NT2/D1 (cell line): ENCODE measurements around the gene CFAP20DC.

Source experiments
- DNase-seq: peaks from one replicate; pipeline ENCODE4 v3.0.0-alpha.2; 2011; ENCODE audit warnings: low read depth, low spot score
- H3K27me3 ChIP-seq: 2 replicates; pipeline ENCODE4 v1.6.0; 2011; ENCODE audit warnings: mild to moderate bottlenecking; ENCODE audit not compliant: insufficient read length, insufficient read depth
- H3K36me3 ChIP-seq: 2 replicates; pipeline ENCODE4 v1.6.1; 2011; ENCODE audit warnings: mild to moderate bottlenecking, low read length, mixed read lengths; ENCODE audit not compliant: insufficient read depth, insufficient read length
- H3K4me1 ChIP-seq: 2 replicates; pipeline ENCODE4 v1.5.1; 2011; ENCODE audit not compliant: insufficient read depth, insufficient read length
- H3K4me3 ChIP-seq: 2 replicates; pipeline ENCODE4 v1.5.1; 2011; ENCODE audit warnings: low read depth; ENCODE audit not compliant: insufficient read length
- H3K9ac ChIP-seq: 2 replicates; pipeline ENCODE4 v1.6.0; 2011; ENCODE audit warnings: low read depth; ENCODE audit not compliant: insufficient read length
- H3K9me3 ChIP-seq: 2 replicates; pipeline ENCODE4 v1.5.1; 2011; ENCODE audit warnings: mild to moderate bottlenecking, low read length; ENCODE audit not compliant: insufficient read depth
- SUZ12 ChIP-seq: IDR thresholded peaks from 2 replicates; pipeline ENCODE4 v1.6.1; 2011; ENCODE audit not compliant: insufficient read length, insufficient read depth; ENCODE audit errors: extremely low read depth
- YY1 ChIP-seq: IDR thresholded peaks from 2 replicates; pipeline ENCODE4 v1.6.1; 2011; ENCODE audit not compliant: insufficient read length, insufficient read depth
- ZNF274 ChIP-seq: IDR thresholded peaks from 2 replicates; pipeline ENCODE4 v1.6.1; 2011; ENCODE audit warnings: mild to moderate bottlenecking, low read depth, low read length

Gene CFAP20DC

GRCh38 chr3:59082106-59082505, 32.3 kb upstream of the CFAP20DC start:
- no peak overlapping the region for H3K4me3 ChIP-seq
- TF ChIP-seq ZNF274 (no peak), SUZ12 (no peak), YY1 (no peak)

GRCh38 chr3:59081071-59081470, 31.2 kb upstream of the CFAP20DC start:
- TF ChIP-seq YY1 (no peak), ZNF274 (no peak), SUZ12 (no peak)
- no peaks in the 10 kb centered on the region for H3K36me3 ChIP-seq
- no peaks in the 10 kb centered on the region for H3K9me3 ChIP-seq
- no peaks in the 10 kb centered on the region for H3K27me3 ChIP-seq
- no peaks in the 10 kb centered on the region for H3K4me1 ChIP-seq
- H3K4me3 ChIP-seq = no peak overlapping the region
- DNase-seq = no peak
- H3K9ac ChIP-seq = no peak overlapping the region

More at GRCh38 chr3:59082106-59082505, 32.3 kb upstream of the CFAP20DC start:
- no peaks in the 10 kb centered on the region for H3K36me3 ChIP-seq
- no peak for DNase-seq
- H3K9ac ChIP-seq = no peak overlapping the region
- H3K27me3 ChIP-seq = no peaks in the 10 kb centered on the region
- no peaks in the 10 kb centered on the region for H3K9me3 ChIP-seq
- H3K4me1 ChIP-seq = no peaks in the 10 kb centered on the region

- H3K9me3 ChIP-seq = no peaks in the 10 kb centered on the region
- H3K36me3 ChIP-seq = no peaks in the 10 kb centered on the region
- TF ChIP-seq SUZ12 = no peak
- TF ChIP-seq ZNF274 = no peak
- no peak for TF ChIP-seq YY1
- H3K4me3 ChIP-seq = no peak overlapping the region
- no peaks in the 10 kb centered on the region for H3K27me3 ChIP-seq
- no peaks in the 10 kb centered on the region for H3K4me1 ChIP-seq
- no peak overlapping the region for H3K9ac ChIP-seq
- no peak for DNase-seq
Observed at GRCh38 chr3:59079962-59080361, 30.1 kb upstream of the CFAP20DC start.

- Histone ChIP-seq H3K4me1 (no peaks in the 10 kb centered on the region), H3K36me3 (no peaks in the 10 kb centered on the region), H3K9me3 (no peaks in the 10 kb centered on the region), H3K27me3 (no peaks in the 10 kb centered on the region), H3K4me3 (no peak overlapping the region), H3K9ac (no peak overlapping the region)
- DNase-seq = no peak
- TF ChIP-seq YY1 (no peak), SUZ12 (no peak), ZNF274 (no peak)
Observed at GRCh38 chr3:59074764-59075163, 24.9 kb upstream of the CFAP20DC start.

- DNase-seq = no peak
- no peak for TF ChIP-seq SUZ12
- TF ChIP-seq ZNF274 = no peak
- TF ChIP-seq YY1 = no peak
- Histone ChIP-seq H3K4me1 (no peaks in the 10 kb centered on the region), H3K9me3 (no peaks in the 10 kb centered on the region), H3K27me3 (no peaks in the 10 kb centered on the region), H3K4me3 (no peak overlapping the region), H3K9ac (no peak overlapping the region), H3K36me3 (no peaks in the 10 kb centered on the region)
Observed at GRCh38 chr3:59072681-59073080, 22.9 kb upstream of the CFAP20DC start.

GRCh38 chr3:59069838-59070237, 20.0 kb upstream of the CFAP20DC start:
- Histone ChIP-seq H3K36me3 (no peaks in the 10 kb centered on the region), H3K4me3 (no peak overlapping the region), H3K27me3 (no peaks in the 10 kb centered on the region), H3K9me3 (no peaks in the 10 kb centered on the region), H3K9ac (no peak overlapping the region), H3K4me1 (no peaks in the 10 kb centered on the region)
- no peak for DNase-seq
- TF ChIP-seq ZNF274 (no peak), YY1 (no peak), SUZ12 (no peak)

GRCh38 chr3:59065240-59065639, 15.4 kb upstream of the CFAP20DC start:
- no peak for TF ChIP-seq YY1
- no peak for TF ChIP-seq SUZ12
- no peak for TF ChIP-seq ZNF274
- H3K36me3 ChIP-seq = no peaks in the 10 kb centered on the region
- no peak overlapping the region for H3K4me3 ChIP-seq
- no peaks in the 10 kb centered on the region for H3K9me3 ChIP-seq
- H3K27me3 ChIP-seq = no peaks in the 10 kb centered on the region
- DNase-seq = no peak
- no peaks in the 10 kb centered on the region for H3K4me1 ChIP-seq
- H3K9ac ChIP-seq = no peak overlapping the region

- no peak for TF ChIP-seq ZNF274
- TF ChIP-seq YY1 = no peak
- no peak for TF ChIP-seq SUZ12
- H3K36me3 ChIP-seq = no peaks in the 10 kb centered on the region
- no peak overlapping the region for H3K4me3 ChIP-seq
- no peak overlapping the region for H3K9ac ChIP-seq
- no peak for DNase-seq
- no peaks in the 10 kb centered on the region for H3K27me3 ChIP-seq
- no peaks in the 10 kb centered on the region for H3K4me1 ChIP-seq
- no peaks in the 10 kb centered on the region for H3K9me3 ChIP-seq
Observed at GRCh38 chr3:59064728-59065127, 14.9 kb upstream of the CFAP20DC start.
